BLaER1 (cell line): ENCODE measurements around the gene DNASE1L1.
A peak's percentile ranks its signal among the peaks of the same experiment; 100 is the strongest.

Source experiments
- H3K27ac ChIP-seq: shearing (Covaris generic); formaldehyde crosslinking; 2 replicates; pipeline ENCODE4 v1.8.1; 2022
- H3K27me3 ChIP-seq: shearing (Covaris generic); formaldehyde crosslinking; 2 replicates; pipeline ENCODE4 v1.8.1; 2022
- H3K36me3 ChIP-seq: shearing (Covaris generic); formaldehyde crosslinking; 2 replicates; pipeline ENCODE4 v1.8.1; 2022
- H3K4me1 ChIP-seq: shearing (Covaris generic); formaldehyde crosslinking; 2 replicates; pipeline ENCODE4 v1.8.1; 2022
- H3K4me2 ChIP-seq: shearing (Covaris generic); formaldehyde crosslinking; 2 replicates; pipeline ENCODE4 v1.8.1; 2022
- H3K4me3 ChIP-seq: shearing (Covaris generic); formaldehyde crosslinking; 2 replicates; pipeline ENCODE4 v1.8.1; 2022
- H3K9ac ChIP-seq: shearing (Covaris generic); formaldehyde crosslinking; 2 replicates; pipeline ENCODE4 v1.8.1; 2022
- H3K9me3 ChIP-seq: shearing (Covaris generic); formaldehyde crosslinking; 2 replicates; pipeline ENCODE4 v1.8.1; 2022
- H4K20me1 ChIP-seq: shearing (Covaris generic); formaldehyde crosslinking; 2 replicates; pipeline ENCODE4 v1.8.1; 2022
- Cebpa-rat ChIP-seq: shearing (Covaris generic); IDR thresholded peaks from 2 replicates; pipeline ENCODE4 v1.8.1; 2022

Gene DNASE1L1

GRCh38 chrX:154370300-154371016 is 38.6 kb downstream of the DNASE1L1 start:
- H3K36me3 ChIP-seq: peaks cover 27% of the 10 kb centered on the region
- H3K9ac ChIP-seq: peak overlapping the region; percentile 84
- H3K27me3 ChIP-seq: peaks cover 37% of the 10 kb centered on the region
- peak overlapping the region; percentile 83 for H3K4me2 ChIP-seq
- peaks cover 42% of the 10 kb centered on the region for H4K20me1 ChIP-seq
- H3K4me3 ChIP-seq: peak overlapping the region; percentile 78
- peaks cover 41% of the 10 kb centered on the region for H3K4me1 ChIP-seq
- peak overlapping the region; percentile 80 for H3K27ac ChIP-seq
- TF ChIP-seq Cebpa-rat: no peak
- H3K9me3 ChIP-seq: peaks cover 74% of the 10 kb centered on the region

- peaks cover 35% of the 10 kb centered on the region for H3K36me3 ChIP-seq
- TF ChIP-seq Cebpa-rat: no peak
- peaks cover 29% of the 10 kb centered on the region for H3K27me3 ChIP-seq
- peaks cover 35% of the 10 kb centered on the region for H3K4me1 ChIP-seq
- H4K20me1 ChIP-seq: peaks cover 48% of the 10 kb centered on the region
- peak overlapping the region; percentile 84 for H3K9ac ChIP-seq
- H3K4me3 ChIP-seq: peak overlapping the region; percentile 78
- H3K4me2 ChIP-seq: peak overlapping the region; percentile 83
- peaks cover 76% of the 10 kb centered on the region for H3K9me3 ChIP-seq
- peak overlapping the region; percentile 80 for H3K27ac ChIP-seq
Measured at GRCh38 chrX:154369449-154370299, 39.4 kb downstream of the DNASE1L1 start.

DNA sequence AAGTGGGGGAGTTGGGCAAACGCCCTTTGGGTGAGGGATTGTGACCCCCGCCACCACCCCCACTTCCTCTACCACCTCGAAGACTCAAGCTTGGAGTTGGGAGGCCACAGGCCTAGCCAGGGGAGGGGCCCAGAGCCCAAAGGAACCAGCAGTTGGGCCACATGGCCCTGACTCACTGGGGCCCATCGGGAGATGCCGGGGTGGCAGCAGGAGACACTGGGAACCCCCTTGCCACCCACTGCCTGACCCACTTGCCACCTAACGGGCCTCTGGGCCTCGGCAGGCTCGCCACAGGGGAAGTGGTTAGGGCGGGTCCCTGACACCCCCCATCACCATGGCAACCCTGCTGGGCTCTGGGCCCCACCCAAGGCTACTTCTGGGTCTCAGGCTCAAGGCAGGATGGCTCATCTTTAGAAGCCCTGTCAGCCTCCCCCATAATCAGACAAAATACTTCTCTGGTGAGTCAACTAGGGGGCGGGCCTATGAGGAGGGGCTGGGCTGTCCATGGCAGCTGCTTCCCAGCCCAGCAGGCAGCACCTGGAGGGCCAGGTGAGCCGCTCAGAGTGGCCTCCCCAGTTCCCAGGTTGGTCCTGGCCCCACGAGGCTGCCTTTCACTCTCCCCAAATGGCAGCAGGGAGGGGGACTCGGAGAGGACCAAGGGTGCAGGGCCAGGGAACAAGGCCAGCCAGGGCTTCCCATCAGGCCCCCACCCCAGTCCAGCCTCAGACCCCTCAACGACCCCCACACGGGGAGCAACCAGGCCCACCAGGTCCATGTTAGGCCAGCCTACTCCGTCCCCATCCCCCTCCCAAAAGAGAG is 40.2 kb downstream of the DNASE1L1 start:
- peak overlapping the region; percentile 78 for H3K4me3 ChIP-seq
- H3K9me3 ChIP-seq: peaks cover 71% of the 10 kb centered on the region
- H3K36me3 ChIP-seq: peaks cover 43% of the 10 kb centered on the region
- peaks cover 22% of the 10 kb centered on the region for H3K27me3 ChIP-seq
- TF ChIP-seq Cebpa-rat: no peak
- H3K9ac ChIP-seq: peak overlapping the region; percentile 34; the same call in 1 of the 2 replicates
- peak overlapping the region; percentile 58 for H3K27ac ChIP-seq
- peaks cover 31% of the 10 kb centered on the region for H3K4me1 ChIP-seq
- H3K4me2 ChIP-seq: peak overlapping the region; percentile 83
- H4K20me1 ChIP-seq: peaks cover 48% of the 10 kb centered on the region

- Histone ChIP-seq H3K4me2 (peak overlapping the region; percentile 83), H3K9me3 (peaks cover 65% of the 10 kb centered on the region), H3K27ac (peak overlapping the region; percentile 58), H3K4me1 (peaks cover 26% of the 10 kb centered on the region), H3K9ac (0 out of 2 replicates have a peak overlapping the region, but pooled peaks have one; percentile 34), H3K36me3 (peaks cover 54% of the 10 kb centered on the region), H3K4me3 (0 out of 2 replicates have a peak overlapping the region, but pooled peaks have one; percentile 78), H4K20me1 (peaks cover 48% of the 10 kb centered on the region), H3K27me3 (peaks cover 13% of the 10 kb centered on the region)
- TF ChIP-seq Cebpa-rat: no peak
Measured at GRCh38 chrX:154367474-154368308, 41.4 kb downstream of the DNASE1L1 start.

GRCh38 chrX:154366666-154367055 is 42.4 kb downstream of the DNASE1L1 start:
- Histone ChIP-seq H3K4me2 (no peak overlapping the region), H3K9ac (no peak overlapping the region), H3K36me3 (peaks cover 65% of the 10 kb centered on the region), H4K20me1 (peaks cover 48% of the 10 kb centered on the region), H3K27ac (no peak overlapping the region), H3K9me3 (peaks cover 66% of the 10 kb centered on the region), H3K4me1 (peaks cover 18% of the 10 kb centered on the region), H3K27me3 (peaks cover 2% of the 10 kb centered on the region; the same call in 1 of the 2 replicates), H3K4me3 (no peak overlapping the region)
- no peak for TF ChIP-seq Cebpa-rat

GRCh38 chrX:154365997-154366665 is 42.9 kb downstream of the DNASE1L1 start:
- H3K4me1 ChIP-seq: peaks cover 17% of the 10 kb centered on the region
- no peak overlapping the region for H3K9ac ChIP-seq
- peaks cover 53% of the 10 kb centered on the region for H4K20me1 ChIP-seq
- no peak overlapping the region for H3K27ac ChIP-seq
- peaks cover 72% of the 10 kb centered on the region for H3K9me3 ChIP-seq
- TF ChIP-seq Cebpa-rat: no peak
- H3K27me3 ChIP-seq: no peaks in the 10 kb centered on the region
- peaks cover 70% of the 10 kb centered on the region for H3K36me3 ChIP-seq
- H3K4me3 ChIP-seq: no peak overlapping the region
- no peak overlapping the region for H3K4me2 ChIP-seq

- Histone ChIP-seq H3K4me1 (peaks cover 17% of the 10 kb centered on the region), H3K36me3 (peaks cover 79% of the 10 kb centered on the region), H4K20me1 (peaks cover 55% of the 10 kb centered on the region), H3K9me3 (peaks cover 70% of the 10 kb centered on the region), H3K4me2 (no peak overlapping the region), H3K27me3 (no peaks in the 10 kb centered on the region), H3K4me3 (no peak overlapping the region), H3K27ac (no peak overlapping the region), H3K9ac (no peak overlapping the region)
- no peak for TF ChIP-seq Cebpa-rat
Measured at GRCh38 chrX:154365052-154365600, 43.9 kb downstream of the DNASE1L1 start.

DNA sequence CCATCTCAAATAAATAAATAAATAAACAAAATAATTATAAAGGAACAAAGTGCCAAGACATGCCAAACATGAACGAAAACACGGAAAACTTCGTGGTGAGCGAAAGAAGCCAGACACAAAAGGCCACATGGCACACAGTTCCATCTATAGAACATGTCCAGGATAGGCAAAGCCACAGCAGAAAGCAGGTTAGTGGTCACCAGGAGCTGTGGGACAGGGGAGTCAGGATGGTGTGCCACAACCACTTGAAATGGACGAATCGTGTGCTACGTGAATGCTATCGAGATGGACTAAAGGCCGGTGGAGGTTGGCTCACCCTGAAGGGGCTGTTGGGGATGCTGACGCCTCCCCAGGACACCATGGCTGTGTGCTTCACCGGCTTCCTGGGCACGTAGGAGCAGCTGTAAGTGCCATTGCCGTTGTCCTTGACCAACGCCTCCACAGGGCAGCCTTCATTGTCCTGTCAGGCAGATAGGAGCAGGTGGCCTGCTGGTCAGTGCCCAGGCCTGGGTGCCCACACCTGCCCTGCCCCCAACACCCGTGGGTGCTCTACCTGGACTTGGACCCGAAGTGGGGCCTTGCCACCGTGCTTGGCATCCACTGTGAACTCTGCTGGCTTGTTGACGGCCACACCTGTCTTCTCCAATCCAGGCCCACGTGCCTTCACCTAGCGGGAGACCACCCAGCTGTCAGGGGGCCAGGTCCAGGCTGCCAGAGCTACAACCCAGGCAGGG is 45.2 kb downstream of the DNASE1L1 start:
- no peak overlapping the region for H3K4me3 ChIP-seq
- H3K9ac ChIP-seq: no peak overlapping the region
- H3K36me3 ChIP-seq: peaks cover 92% of the 10 kb centered on the region
- H3K9me3 ChIP-seq: peaks cover 62% of the 10 kb centered on the region
- no peak overlapping the region for H3K4me2 ChIP-seq
- peaks cover 51% of the 10 kb centered on the region for H4K20me1 ChIP-seq
- peaks cover 14% of the 10 kb centered on the region for H3K4me1 ChIP-seq
- no peaks in the 10 kb centered on the region for H3K27me3 ChIP-seq
- no peak overlapping the region for H3K27ac ChIP-seq
- TF ChIP-seq Cebpa-rat: no peak
